Body of pancreas (tissue), 4 donors: Measurements from ENCODE around the gene ANKRD18B. TPM values are rescaled to one million over a fixed set of nuclear protein-coding genes. Genes with fewer than 3 reads are reported as not detected.
"Not testable (repeated sequence)": the region's sequence is repeated elsewhere in the genome, so short reads cannot be mapped to it uniquely, and the experiment has no call there.

Experiments
- ATAC-seq: fragments of 150-250 bp; one replicate; pipeline ENCODE4 v1.9.1; 2016
- DNase-seq, 4 donors: peaks; one replicate each; pipeline ENCODE4 v3.0.0-alpha.2; 2019
- H3K27ac ChIP-seq, 4 donors: fragments of 200-600 bp; sonication (generic); 1 replicate in 3 of 4; 2 replicates in 1 of 4; pipeline versions ENCODE4 v1.5.1 to v1.6.1; 2016 to 2019; ENCODE audit warnings: mild to moderate bottlenecking in 1 of 4, mixed read lengths in 1 of 4, moderate library complexity in 1 of 4
- H3K27me3 ChIP-seq, 2 donors: fragments of 200-600 bp; sonication (generic); one replicate each; pipeline ENCODE4 v1.6.0; 2016; ENCODE audit warnings: mild to moderate bottlenecking in 1 of 2
- H3K36me3 ChIP-seq, 2 donors: fragments of 200-600 bp; sonication (generic); replicated peaks in 1 of 2; 2 replicates each; pipeline ENCODE4 v1.5.1; 2016; ENCODE audit warnings: low read depth in 2 of 2; ENCODE audit not compliant: insufficient read depth in 1 of 2
- H3K4me1 ChIP-seq: fragments of 200-600 bp; sonication (generic); one replicate; pipeline ENCODE4 v1.6.0; 2016
- H3K4me3 ChIP-seq, 2 donors: fragments of 200-600 bp; sonication (generic); 1 replicate in 1 of 2; 2 replicates in 1 of 2; pipeline ENCODE4 v1.5.1; 2016 to 2019
- H3K9me3 ChIP-seq, 3 donors: fragments of 200-600 bp; sonication (generic); 1 replicate in 2 of 3; 2 replicates in 1 of 3; pipeline ENCODE4 v1.5.1; 2016
- WGBS, 2 donors: methylation state at CpG; one replicate each; pipeline ENCODE4 v1.1.5; 2017; 5-methylcytosine and 5-hydroxymethylcytosine counted together
- intact Hi-C: fragments of 100-400 bp; cut with DNase I; formaldehyde crosslinking; loops from one replicate; pipeline ENCODE4 v1.15.1; 2023
- total RNA-seq, 2 donors: library from RNA; depleted of rRNA; stranded (reverse); fragments of >200 nt; gene quantifications; one replicate each; pipeline ENCODE4 v1.1.0, GENCODE V29; 2016

The ANKRD18B gene
- total RNA-seq, 2 donors from 2014 or later: 6.0 TPM; not detected in 1

DNA sequence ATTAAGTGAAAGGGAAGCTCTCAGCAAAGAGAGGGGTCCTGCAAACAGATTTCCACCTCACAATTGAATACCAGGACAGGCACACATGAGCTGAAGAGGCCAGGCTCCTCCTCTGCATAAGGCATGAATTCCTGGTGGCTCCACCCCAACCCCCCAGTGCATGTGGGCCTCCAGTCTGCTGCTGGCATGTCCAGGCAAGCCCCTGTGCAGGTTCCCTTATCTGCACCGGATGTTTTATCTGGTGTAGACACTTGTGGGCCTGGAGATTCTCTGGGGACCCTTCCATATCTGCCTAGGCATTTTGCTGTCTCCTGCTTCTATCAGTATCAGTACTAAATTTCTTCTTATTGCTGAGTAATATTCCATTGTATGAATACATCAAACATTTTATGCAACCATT is 36.2 kb downstream of the ANKRD18B start:
- not testable (repeated sequence) for H3K27me3 ChIP-seq

GRCh38 chr9:33562196-33562595 is 38.1 kb downstream of the ANKRD18B start:
- DNase-seq, H3K4me3 ChIP-seq, intact Hi-C loops, H3K27ac ChIP-seq, H3K4me1 ChIP-seq, H3K27me3 ChIP-seq, H3K9me3 ChIP-seq, H3K36me3 ChIP-seq, ATAC-seq: not testable (repeated sequence)
- 32 to 50% methylated on average over 1 of the region's 1 CpG for WGBS, 2 donors

More for the DNA sequence above, 36.2 kb downstream of the ANKRD18B start:
- ATAC-seq, H3K9me3 ChIP-seq, H3K27ac ChIP-seq, DNase-seq, H3K4me3 ChIP-seq, intact Hi-C loops, H3K36me3 ChIP-seq, H3K4me1 ChIP-seq: not testable (repeated sequence)
- 42 to 48% methylated on average over 1 of the region's 1 CpG for WGBS, 2 donors

- H3K36me3 ChIP-seq, H3K27me3 ChIP-seq, H3K27ac ChIP-seq, intact Hi-C loops, ATAC-seq, DNase-seq, H3K4me1 ChIP-seq, H3K4me3 ChIP-seq, H3K9me3 ChIP-seq: not testable (repeated sequence)
Measured at GRCh38 chr9:33567776-33568175, 43.7 kb downstream of the ANKRD18B start.

DNA sequence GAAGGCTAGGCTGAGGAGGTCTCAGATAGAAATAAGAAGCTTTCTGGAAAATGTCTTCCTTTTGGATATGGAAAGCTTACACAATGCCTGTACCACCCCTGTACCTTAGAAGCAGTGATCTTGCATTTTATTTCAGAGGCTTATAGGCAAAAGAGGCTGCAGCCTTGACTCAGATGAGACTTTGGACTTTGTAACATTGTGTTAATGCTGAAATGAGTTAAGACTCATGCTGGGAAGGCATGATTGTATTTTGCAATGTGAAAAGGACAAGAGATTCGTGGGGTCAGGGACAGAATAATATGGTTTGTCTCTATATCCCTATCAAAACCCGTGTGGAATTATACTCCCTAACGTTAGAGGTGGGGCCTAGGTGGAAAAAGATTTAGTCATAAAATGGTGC is 53.7 kb downstream of the ANKRD18B start:
- 0 to 53% methylated on average over 1 to 3 of the region's 3 CpGs for WGBS, 2 donors
- H3K9me3 ChIP-seq, DNase-seq, H3K4me1 ChIP-seq, intact Hi-C loops, ATAC-seq, H3K36me3 ChIP-seq, H3K4me3 ChIP-seq, H3K27ac ChIP-seq, H3K27me3 ChIP-seq: not testable (repeated sequence)

DNA sequence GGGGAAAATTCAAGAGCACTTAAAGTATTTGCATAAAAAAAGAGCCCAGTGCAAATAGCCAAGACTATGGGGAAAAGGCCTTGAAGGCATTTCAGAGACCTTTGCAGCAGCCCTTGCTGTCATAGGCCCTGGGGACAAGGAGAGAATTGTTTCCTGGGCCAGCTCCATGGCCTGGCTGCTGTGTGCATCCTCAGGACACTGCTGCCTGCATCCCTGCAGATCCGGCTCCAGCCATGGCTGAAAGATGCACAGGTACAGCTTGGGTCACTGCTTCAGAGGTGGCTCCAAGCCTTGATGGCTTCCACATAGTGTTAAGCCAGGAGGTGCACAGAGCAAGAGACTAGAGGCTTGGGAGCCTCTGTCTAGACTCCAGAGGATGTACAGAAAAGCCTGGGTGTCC is 55.9 kb downstream of the ANKRD18B start:
- H3K4me3 ChIP-seq, H3K27ac ChIP-seq, H3K4me1 ChIP-seq, H3K27me3 ChIP-seq, DNase-seq, H3K36me3 ChIP-seq, intact Hi-C loops, H3K9me3 ChIP-seq, ATAC-seq: not testable (repeated sequence)
- WGBS, 2 donors: 100% methylated on average over 1 of the region's 1 CpG; no CpG with 5 or more reads in 1 of the 2 donors

DNA sequence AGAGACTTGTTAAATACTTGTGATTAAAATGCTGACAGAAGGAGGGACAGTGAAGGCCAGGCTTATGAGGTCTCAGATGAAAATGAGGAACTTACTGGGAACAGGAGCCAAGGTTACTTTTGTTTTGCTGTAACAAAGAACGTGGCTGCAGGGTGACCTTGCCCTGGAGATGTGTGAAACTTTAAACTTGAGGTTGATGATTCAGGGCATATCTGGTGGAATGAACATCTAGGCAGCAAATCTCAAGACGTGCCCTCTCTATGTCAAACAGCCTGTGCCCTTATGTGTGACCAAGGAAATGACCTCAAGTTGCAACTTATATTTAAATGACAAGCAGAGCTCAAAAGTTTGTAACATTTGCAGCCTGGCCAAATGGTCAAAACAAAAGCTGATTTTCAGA is 58.6 kb downstream of the ANKRD18B start:
- H3K27me3 ChIP-seq, H3K36me3 ChIP-seq, intact Hi-C loops, DNase-seq, H3K4me1 ChIP-seq, ATAC-seq, H3K27ac ChIP-seq, H3K9me3 ChIP-seq, H3K4me3 ChIP-seq: not testable (repeated sequence)
- WGBS, 2 donors: 24 to 53% methylated on average over 2 of the region's 2 CpGs

- H3K36me3 ChIP-seq, H3K9me3 ChIP-seq, H3K27me3 ChIP-seq, H3K27ac ChIP-seq, H3K4me3 ChIP-seq, DNase-seq, ATAC-seq, intact Hi-C loops, H3K4me1 ChIP-seq: not testable (repeated sequence)
- 60% methylated on average over 1 of the region's 1 CpG; no CpG with 5 or more reads in 1 of the 2 donors for WGBS, 2 donors
Measured at GRCh38 chr9:33586128-33586527, 62.1 kb downstream of the ANKRD18B start.

- intact Hi-C loops, DNase-seq, H3K27me3 ChIP-seq, H3K36me3 ChIP-seq, ATAC-seq, H3K4me3 ChIP-seq, H3K4me1 ChIP-seq, H3K9me3 ChIP-seq, H3K27ac ChIP-seq: not testable (repeated sequence)
- no CpG with 5 or more reads among the region's 2 CpGs for WGBS, 2 donors
Measured at GRCh38 chr9:33587799-33588198, 63.7 kb downstream of the ANKRD18B start.

- DNase-seq, H3K4me1 ChIP-seq, H3K4me3 ChIP-seq, H3K27me3 ChIP-seq, ATAC-seq, H3K9me3 ChIP-seq, intact Hi-C loops, H3K27ac ChIP-seq, H3K36me3 ChIP-seq: not testable (repeated sequence)
- 70 to 88% methylated on average over 1 of the region's 2 CpGs for WGBS, 2 donors
Measured at GRCh38 chr9:33588876-33589275, 64.8 kb downstream of the ANKRD18B start.

- DNase-seq, H3K27ac ChIP-seq, H3K4me1 ChIP-seq, H3K36me3 ChIP-seq, H3K4me3 ChIP-seq, ATAC-seq, intact Hi-C loops, H3K27me3 ChIP-seq, H3K9me3 ChIP-seq: not testable (repeated sequence)
- 86 to 87% methylated on average over 2 of the region's 2 CpGs for WGBS, 2 donors
Measured at GRCh38 chr9:33590857-33591256, 66.8 kb downstream of the ANKRD18B start.

GRCh38 chr9:33596974-33597373 is 72.9 kb downstream of the ANKRD18B start:
- H3K36me3 ChIP-seq, DNase-seq, H3K9me3 ChIP-seq, H3K4me3 ChIP-seq, intact Hi-C loops, H3K4me1 ChIP-seq, H3K27me3 ChIP-seq, ATAC-seq, H3K27ac ChIP-seq: not testable (repeated sequence)
- WGBS, 2 donors: 96 to 97% methylated on average over 2 of the region's 2 CpGs

- ATAC-seq, H3K27me3 ChIP-seq, DNase-seq, H3K36me3 ChIP-seq, H3K4me3 ChIP-seq, H3K4me1 ChIP-seq, H3K9me3 ChIP-seq, H3K27ac ChIP-seq, intact Hi-C loops: not testable (repeated sequence)
- 67 to 93% methylated on average over 3 of the region's 3 CpGs for WGBS, 2 donors
Measured at GRCh38 chr9:33597386-33597785, 73.3 kb downstream of the ANKRD18B start.
